Endothelial cell (in vitro differentiated cells): Measurements from ENCODE around the gene CRTAP. TPM values are rescaled to one million over a fixed set of nuclear protein-coding genes. Genes with fewer than 3 reads are reported as not detected.

ENCODE experiments used
- DNase-seq: peaks from one replicate; pipeline ENCODE4 v3.0.0; 2021; ENCODE audit warnings: low spot score
- H3K27ac Mint-ChIP-seq: one replicate; pipeline ENCODE4 v1.8.0; 2021; ENCODE audit warnings: mixed read lengths, inconsistent platforms; ENCODE audit not compliant: unreplicated experiment
- H3K27me3 Mint-ChIP-seq: one replicate; pipeline ENCODE4 v1.8.0; 2021; ENCODE audit warnings: mild to moderate bottlenecking, moderate library complexity, mixed read lengths, inconsistent platforms; ENCODE audit not compliant: unreplicated experiment
- H3K36me3 Mint-ChIP-seq: one replicate; pipeline ENCODE4 v1.8.0; 2021; ENCODE audit warnings: mild to moderate bottlenecking, low read depth, mixed read lengths, inconsistent platforms; ENCODE audit not compliant: unreplicated experiment
- H3K4me1 Mint-ChIP-seq: one replicate; pipeline ENCODE4 v1.8.0; 2021; ENCODE audit warnings: mild to moderate bottlenecking, mixed read lengths, inconsistent platforms; ENCODE audit not compliant: unreplicated experiment
- H3K4me3 Mint-ChIP-seq: one replicate; pipeline ENCODE4 v1.8.0; 2021; ENCODE audit warnings: mild to moderate bottlenecking, mixed read lengths, inconsistent platforms; ENCODE audit not compliant: unreplicated experiment
- H3K9me3 Mint-ChIP-seq: one replicate; pipeline ENCODE4 v1.8.0; 2021; ENCODE audit warnings: mixed read lengths, inconsistent platforms; ENCODE audit not compliant: unreplicated experiment
- CTCF ChIP-seq: fragments of 200-600 bp; sonication (generic); IDR thresholded peaks from one replicate; pipeline ENCODE4 v1.5.0; 2021; ENCODE audit warnings: antibody characterized with exemption; ENCODE audit not compliant: unreplicated experiment
- total RNA-seq: library from RNA; stranded (reverse); fragmentation: NEBNext Ultra II Directional; extraction: Animal tissue kit (Norgen Biotek cat#: 25700); gene quantifications from one replicate; pipeline ENCODE4 v1.2.1, GENCODE V29; 2021; ENCODE audit not compliant: unreplicated experiment

Gene CRTAP
- total RNA-seq, 1 donor from 2014 or later, result 341 TPM

DNA sequence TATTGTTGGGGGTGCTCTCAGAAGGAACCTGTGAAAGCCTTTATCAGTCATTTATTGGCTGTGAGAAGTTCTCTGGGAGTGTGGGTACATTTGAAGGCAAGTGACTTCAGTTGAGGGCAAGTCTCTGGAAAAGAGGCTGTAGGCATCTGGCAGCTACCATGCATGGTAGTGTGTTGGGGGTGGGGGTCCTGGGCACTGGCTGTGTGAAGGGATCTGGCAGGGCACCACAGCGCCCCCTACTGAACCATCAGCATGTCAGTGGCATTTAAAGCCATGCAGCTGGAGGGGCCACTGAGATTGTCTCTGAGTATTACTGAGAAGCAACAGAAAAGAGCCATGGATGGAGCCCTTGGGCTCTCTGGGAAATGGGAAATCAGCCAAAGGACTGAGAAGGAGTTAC, 30.6 kb downstream of the CRTAP start:
- peaks cover 7% of the 10 kb centered on the region for H3K27me3 Mint-ChIP-seq
- peaks cover 25% of the 10 kb centered on the region for H3K4me1 Mint-ChIP-seq
- peaks cover 34% of the 10 kb centered on the region for H3K36me3 Mint-ChIP-seq
- H3K27ac Mint-ChIP-seq, result no peak overlapping the region
- H3K4me3 Mint-ChIP-seq, result no peak overlapping the region
- peak; percentile 64 for TF ChIP-seq CTCF
- H3K9me3 Mint-ChIP-seq, result no peaks in the 10 kb centered on the region
- peak; percentile 14 for DNase-seq

GRCh38 chr3:33145221-33145900, 31.5 kb downstream of the CRTAP start:
- peaks cover 25% of the 10 kb centered on the region for H3K4me1 Mint-ChIP-seq
- no peak for DNase-seq
- H3K4me3 Mint-ChIP-seq, result no peak overlapping the region
- no peak for TF ChIP-seq CTCF
- no peak overlapping the region for H3K27ac Mint-ChIP-seq
- no peaks in the 10 kb centered on the region for H3K9me3 Mint-ChIP-seq
- H3K27me3 Mint-ChIP-seq, result peaks cover 7% of the 10 kb centered on the region
- peaks cover 34% of the 10 kb centered on the region for H3K36me3 Mint-ChIP-seq

DNA sequence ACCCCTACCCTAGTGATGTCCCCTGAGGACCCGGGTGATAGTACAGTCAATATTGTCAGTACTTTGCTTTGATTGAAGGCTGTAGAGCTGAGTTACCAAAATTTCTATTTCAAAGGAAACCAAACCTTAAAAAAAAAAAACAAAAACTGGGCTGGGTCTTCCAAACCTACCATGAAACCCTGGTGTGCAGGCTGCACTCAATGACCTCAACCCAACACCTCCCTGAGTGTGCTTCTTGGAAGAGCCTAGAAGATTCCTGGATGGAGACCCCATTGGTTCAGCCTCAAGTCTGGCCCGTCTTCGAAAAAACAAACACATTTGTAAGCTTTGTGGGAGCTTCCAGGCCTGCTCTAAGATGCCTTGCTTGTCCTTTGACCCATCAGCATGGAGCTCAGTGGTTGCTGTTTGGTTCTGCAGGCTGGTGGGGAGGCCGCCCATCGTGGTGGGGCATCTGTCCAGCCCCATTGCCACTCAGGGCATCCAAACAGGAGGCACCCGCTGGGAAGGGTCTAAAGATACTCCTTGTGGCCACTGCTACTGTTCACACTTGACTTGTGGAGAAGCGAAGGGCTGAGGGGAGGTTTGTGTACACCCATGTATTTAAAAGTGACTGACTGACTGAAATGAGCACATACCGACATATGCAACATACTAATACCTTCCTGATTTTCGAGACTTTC, 32.2 kb downstream of the CRTAP start:
- no peak for DNase-seq
- Mint-ChIP-seq H3K9me3 (no peaks in the 10 kb centered on the region), H3K27ac (no peak overlapping the region), H3K4me1 (peaks cover 25% of the 10 kb centered on the region), H3K36me3 (peaks cover 28% of the 10 kb centered on the region), H3K27me3 (peaks cover 7% of the 10 kb centered on the region), H3K4me3 (no peak overlapping the region)
- TF ChIP-seq CTCF, result no peak

- no peak for DNase-seq
- peaks cover 25% of the 10 kb centered on the region for H3K4me1 Mint-ChIP-seq
- peaks cover 24% of the 10 kb centered on the region for H3K36me3 Mint-ChIP-seq
- H3K27ac Mint-ChIP-seq, result no peak overlapping the region
- no peaks in the 10 kb centered on the region for H3K9me3 Mint-ChIP-seq
- H3K27me3 Mint-ChIP-seq, result peaks cover 6% of the 10 kb centered on the region
- no peak for TF ChIP-seq CTCF
- no peak overlapping the region for H3K4me3 Mint-ChIP-seq
These were observed 33.1 kb downstream of the CRTAP start for GRCh38 chr3:33146791-33147445.

DNA sequence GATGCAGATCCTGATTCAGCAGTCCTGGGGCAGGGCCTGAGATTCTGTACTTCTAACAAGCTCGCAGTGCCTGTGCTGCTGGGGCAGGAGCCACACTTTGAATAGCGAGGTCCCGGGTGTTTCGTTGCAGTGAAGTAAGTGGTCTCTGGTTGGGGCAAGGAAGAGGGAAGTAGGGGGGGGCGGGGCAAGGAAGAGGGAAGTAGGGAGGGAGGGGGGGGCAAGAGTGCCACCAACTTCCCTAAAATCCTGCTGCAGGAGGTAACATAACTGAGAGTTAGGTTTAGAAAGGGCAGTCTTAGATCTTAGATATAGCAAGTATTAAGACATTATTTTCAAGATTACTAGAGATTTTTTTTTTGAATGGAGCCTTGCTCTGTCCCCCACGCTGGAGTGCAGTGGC, 35.5 kb downstream of the CRTAP start:
- H3K36me3 Mint-ChIP-seq, result peaks cover 3% of the 10 kb centered on the region
- no peak for TF ChIP-seq CTCF
- H3K9me3 Mint-ChIP-seq, result no peaks in the 10 kb centered on the region
- H3K27ac Mint-ChIP-seq, result no peak overlapping the region
- no peaks in the 10 kb centered on the region for H3K27me3 Mint-ChIP-seq
- H3K4me3 Mint-ChIP-seq, result no peak overlapping the region
- DNase-seq, result no peak
- H3K4me1 Mint-ChIP-seq, result peaks cover 4% of the 10 kb centered on the region
